SK-N-SH (cell line): ENCODE measurements around the gene MARCHF11. TPM values are rescaled to one million over a fixed set of nuclear protein-coding genes. Genes with fewer than 3 reads are reported as not detected.
A peak's percentile ranks its signal among the peaks of the same experiment; 100 is the strongest.

ENCODE experiments used
- CTCF ChIA-PET: fragments of 300-600, 350-600 bp; formaldehyde crosslinking; extraction: SDS; loops from one replicate; lab custom pipeline; 2021; lab: Yijun Ruan, JAX
- POLR2A ChIA-PET: fragments of 350-600 bp; sonication (Branson Sonifier 250); formaldehyde crosslinking; extraction: SDS; loops from one replicate; lab custom pipeline; 2020; ENCODE audit warnings: antibody characterized with exemption, inconsistent platforms; lab: Yijun Ruan, JAX
- DNase-seq: peaks from one replicate; pipeline ENCODE4 v3.0.0; 2012
- H2AFZ ChIP-seq: fragments of 200-600 bp; sonication (generic); 2 replicates; pipeline ENCODE4 v1.8.1; 2016; ENCODE audit warnings: antibody characterized with exemption, mild to moderate bottlenecking, low read depth
- H3F3A ChIP-seq: fragments of 200-600 bp; sonication (generic); replicated peaks from 2 replicates; pipeline ENCODE3; 2016; ENCODE audit warnings: antibody characterized with exemption, mild to moderate bottlenecking; ENCODE audit not compliant: insufficient read depth
- H3K27ac ChIP-seq, 2 experiments: fragments of 200-500 bp in 1 of 2; fragments of 200-600 bp in 1 of 2; sonication (Bioruptor generic) in 1 of 2; sonication (generic), shearing (Covaris generic) in 1 of 2; 2 replicates each; pipeline versions ENCODE4 v1.5.1 to v1.6.1; 2014 to 2016; ENCODE audit warnings: low read depth in 2 of 2, inconsistent platforms in 1 of 2, low read length in 1 of 2, mild to moderate bottlenecking in 1 of 2, mixed read lengths in 1 of 2
- H3K27me3 ChIP-seq: fragments of 200-600 bp; sonication (generic), shearing (Covaris generic); 2 replicates; pipeline ENCODE4 v1.6.1; 2016; ENCODE audit warnings: mixed run types; ENCODE audit not compliant: insufficient read depth
- H3K36me3 ChIP-seq, 2 experiments: fragments of 200-500 bp in 1 of 2; fragments of 200-600 bp in 1 of 2; sonication (Bioruptor generic) in 1 of 2; sonication (generic) in 1 of 2; replicated peaks in 1 of 2; 2 replicates each; pipeline versions ENCODE3 to v1.5.1; 2014 to 2016; ENCODE audit warnings: low read length in 1 of 2, mild to moderate bottlenecking in 1 of 2; ENCODE audit not compliant: insufficient read depth in 2 of 2, control insufficient read depth in 1 of 2
- H3K4me1 ChIP-seq, 2 experiments: fragments of 200-500 bp in 1 of 2; fragments of 200-600 bp in 1 of 2; sonication (Bioruptor generic) in 1 of 2; sonication (generic), shearing (Covaris generic) in 1 of 2; 2 replicates each; pipeline versions ENCODE4 v1.5.1 to v1.6.1; 2014 to 2016; ENCODE audit warnings: low read depth in 1 of 2, low read length in 1 of 2, mixed run types in 1 of 2; ENCODE audit not compliant: insufficient read depth in 2 of 2, control insufficient read depth in 1 of 2
- H3K4me2 ChIP-seq: fragments of 200-600 bp; sonication (generic), shearing (Covaris generic); 2 replicates; pipeline ENCODE4 v1.6.1; 2017; ENCODE audit warnings: mixed run types
- H3K4me3 ChIP-seq, 2 experiments: fragments of 200-500 bp in 1 of 2; fragments of 200-600 bp in 1 of 2; sonication (Bioruptor generic) in 1 of 2; sonication (generic), shearing (Covaris generic) in 1 of 2; 2 replicates each; pipeline versions ENCODE4 v1.5.1 to v1.8.1; 2014 to 2016; ENCODE audit warnings: low read depth in 2 of 2, inconsistent platforms in 1 of 2, low read length in 1 of 2, mild to moderate bottlenecking in 1 of 2, mixed read lengths in 1 of 2, moderate library complexity in 1 of 2
- H3K79me2 ChIP-seq: fragments of 200-600 bp; sonication (generic); 2 replicates; pipeline ENCODE4 v1.8.1; 2017; ENCODE audit warnings: mild to moderate bottlenecking; ENCODE audit not compliant: insufficient read depth
- H3K9ac ChIP-seq: fragments of 200-600 bp; sonication (generic); 2 replicates; pipeline ENCODE4 v1.6.1; 2017; ENCODE audit warnings: mixed run types
- H3K9me2 ChIP-seq: fragments of 200-600 bp; sonication (generic); 2 replicates; pipeline ENCODE4 v1.6.1; 2017; ENCODE audit warnings: mixed run types
- H3K9me3 ChIP-seq: fragments of 200-600 bp; sonication (generic); 2 replicates; pipeline ENCODE4 v1.6.1; 2017; ENCODE audit warnings: mixed run types, mild to moderate bottlenecking, moderate library complexity
- H4K20me1 ChIP-seq: fragments of 200-600 bp; sonication (generic); 2 replicates; pipeline ENCODE4 v1.6.1; 2017; ENCODE audit warnings: mild to moderate bottlenecking, mixed run types; ENCODE audit not compliant: insufficient read depth
- ELF1 ChIP-seq: IDR thresholded peaks from 2 replicates; pipeline ENCODE4 v1.4.0; 2012
- EP300 ChIP-seq, 2 experiments: IDR thresholded peaks; 2 replicates each; pipeline versions ENCODE4 v1.4.0 to v1.6.1; 2012; ENCODE audit warnings: borderline replicate concordance in 1 of 2, low read depth in 1 of 2, low read length in 1 of 2
- EZH2phosphoT487 ChIP-seq: fragments of 200-600 bp; sonication (generic); IDR thresholded peaks from 2 replicates; pipeline ENCODE4 v1.6.1; 2017; ENCODE audit warnings: low read depth, mixed run types, mild to moderate bottlenecking, antibody characterized with exemption, moderate library complexity, borderline replicate concordance
- GATA2 ChIP-seq: sonication (generic); formaldehyde crosslinking; IDR thresholded peaks from 2 replicates; pipeline ENCODE4 v1.5.0; 2020; ENCODE audit warnings: mild to moderate bottlenecking, missing genetic modification reagents
- MXI1 ChIP-seq: IDR thresholded peaks from 2 replicates; pipeline ENCODE4 v1.6.1; 2012; ENCODE audit warnings: mild to moderate bottlenecking, low read depth, low read length, improper control_type of control experiment
- NFIC ChIP-seq: IDR thresholded peaks from 2 replicates; pipeline ENCODE4 v1.4.0; 2012; ENCODE audit warnings: borderline replicate concordance
- POLR2AphosphoS5 ChIP-seq: IDR thresholded peaks from 2 replicates; pipeline ENCODE4 v1.6.1; 2012; ENCODE audit warnings: low read depth, low read length
- RAD21 ChIP-seq: IDR thresholded peaks from 2 replicates; pipeline ENCODE4 v1.6.1; 2012; ENCODE audit warnings: mild to moderate bottlenecking, low read length
- RCOR1 ChIP-seq: fragments of 150-350 bp; IDR thresholded peaks from 2 replicates; pipeline ENCODE4 v1.6.1; 2017; ENCODE audit warnings: antibody characterized with exemption, low read length
- RFX5 ChIP-seq: IDR thresholded peaks from 2 replicates; pipeline ENCODE4 v1.6.1; 2012; ENCODE audit warnings: mild to moderate bottlenecking, improper control_type of control experiment, low read length
- RXRA ChIP-seq: IDR thresholded peaks from 2 replicates; pipeline ENCODE4 v1.4.0; 2012; ENCODE audit warnings: low read depth, mild to moderate bottlenecking, borderline replicate concordance
- SMC3 ChIP-seq: IDR thresholded peaks from 2 replicates; pipeline ENCODE4 v1.6.1; 2012; ENCODE audit warnings: low read depth, low read length, improper control_type of control experiment
- TAF1 ChIP-seq: IDR thresholded peaks from 2 replicates; pipeline ENCODE4 v1.6.1; 2012; ENCODE audit warnings: low read depth, mild to moderate bottlenecking, low read length, moderate library complexity, borderline replicate concordance
- TEAD4 ChIP-seq: IDR thresholded peaks from 2 replicates; pipeline ENCODE4 v1.4.0; 2012; ENCODE audit warnings: mild to moderate bottlenecking, borderline replicate concordance; ENCODE audit not compliant: insufficient read depth
- USF1 ChIP-seq: IDR thresholded peaks from 2 replicates; pipeline ENCODE4 v1.4.0; 2012; ENCODE audit warnings: low read depth, borderline replicate concordance
- WGBS: methylation state at CpG from one replicate; pipeline ENCODE4 v1.1.6; 2017; ENCODE audit warnings: low lambda C conversion rate; 5-methylcytosine and 5-hydroxymethylcytosine counted together
- polyA plus RNA-seq, 3 experiments: library from polyadenylated mRNA; depleted of rRNA; stranded (reverse); fragments of >200 nt; gene quantifications; 2 replicates each; pipeline ENCODE4 v1.2.3, GENCODE V29; 2012
- TF ChIP-seq, protein P1 (sequence below): IDR thresholded peaks from 2 replicates; pipeline ENCODE4; 2012
- TF ChIP-seq, protein P2 (sequence below): fragments of 150-350 bp; IDR thresholded peaks from 2 replicates; pipeline ENCODE4 v1.6.1; 2017; ENCODE audit warnings: antibody characterized with exemption, low read length, low read depth, borderline replicate concordance
- TF ChIP-seq, protein P3 (sequence below): fragments of 200-600 bp; sonication (generic); IDR thresholded peaks from 2 replicates; pipeline ENCODE4 v1.6.1; 2017; ENCODE audit warnings: antibody characterized with exemption, mild to moderate bottlenecking, moderate library complexity

MARCHF11 gene
- polyA plus RNA-seq, 1 of the 3 experiments (the other 2 are of a cell fraction) = 1.7 TPM

DNA sequence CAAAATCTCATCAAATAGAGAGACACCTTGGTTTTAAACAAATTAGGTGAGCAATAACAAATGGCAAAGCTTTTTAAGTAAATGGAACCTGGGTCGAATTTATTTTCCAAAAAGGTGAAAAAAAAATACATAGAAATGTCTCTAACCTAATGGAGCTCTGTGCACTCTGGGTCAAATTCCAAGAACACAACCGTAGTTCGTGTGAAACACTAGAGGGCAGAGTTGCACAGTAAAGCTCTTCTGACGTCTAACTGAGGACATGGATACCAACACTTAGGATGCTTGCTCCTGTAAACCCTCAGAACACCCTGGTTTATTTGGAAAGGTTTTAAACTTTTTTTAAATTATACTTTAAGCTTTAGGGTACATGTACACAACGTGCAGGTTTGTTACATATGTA is 18.9 kb downstream of the MARCHF11 start:
- no peaks in the 10 kb centered on the region for H3K79me2 ChIP-seq
- TF ChIP-seq RXRA (no peak), EP300 (IDR thresholded peaks at IDR 0.05; ENCODE audit: borderline replicate concordance in 1 of 2, low read depth in 1 of 2, low read length in 1 of 2) (no peak), TAF1 (no peak), RAD21 (peak; percentile 91), MXI1 (no peak), RFX5 (no peak), SMC3 (peak; percentile 79), TEAD4 (no peak), GATA2 (no peak), NFIC (no peak), POLR2AphosphoS5 (no peak), RCOR1 (no peak), ELF1 (no peak), USF1 (no peak), EZH2phosphoT487 (no peak)
- TF ChIP-seq, protein P1, sequence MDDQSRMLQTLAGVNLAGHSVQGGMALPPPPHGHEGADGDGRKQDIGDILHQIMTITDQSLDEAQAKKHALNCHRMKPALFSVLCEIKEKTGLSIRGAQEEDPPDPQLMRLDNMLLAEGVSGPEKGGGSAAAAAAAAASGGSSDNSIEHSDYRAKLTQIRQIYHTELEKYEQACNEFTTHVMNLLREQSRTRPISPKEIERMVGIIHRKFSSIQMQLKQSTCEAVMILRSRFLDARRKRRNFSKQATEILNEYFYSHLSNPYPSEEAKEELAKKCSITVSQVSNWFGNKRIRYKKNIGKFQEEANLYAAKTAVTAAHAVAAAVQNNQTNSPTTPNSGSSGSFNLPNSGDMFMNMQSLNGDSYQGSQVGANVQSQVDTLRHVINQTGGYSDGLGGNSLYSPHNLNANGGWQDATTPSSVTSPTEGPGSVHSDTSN = no peak
- TF ChIP-seq, protein P2, sequence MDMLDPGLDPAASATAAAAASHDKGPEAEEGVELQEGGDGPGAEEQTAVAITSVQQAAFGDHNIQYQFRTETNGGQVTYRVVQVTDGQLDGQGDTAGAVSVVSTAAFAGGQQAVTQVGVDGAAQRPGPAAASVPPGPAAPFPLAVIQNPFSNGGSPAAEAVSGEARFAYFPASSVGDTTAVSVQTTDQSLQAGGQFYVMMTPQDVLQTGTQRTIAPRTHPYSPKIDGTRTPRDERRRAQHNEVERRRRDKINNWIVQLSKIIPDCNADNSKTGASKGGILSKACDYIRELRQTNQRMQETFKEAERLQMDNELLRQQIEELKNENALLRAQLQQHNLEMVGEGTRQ = no peak
- TF ChIP-seq, protein P3, sequence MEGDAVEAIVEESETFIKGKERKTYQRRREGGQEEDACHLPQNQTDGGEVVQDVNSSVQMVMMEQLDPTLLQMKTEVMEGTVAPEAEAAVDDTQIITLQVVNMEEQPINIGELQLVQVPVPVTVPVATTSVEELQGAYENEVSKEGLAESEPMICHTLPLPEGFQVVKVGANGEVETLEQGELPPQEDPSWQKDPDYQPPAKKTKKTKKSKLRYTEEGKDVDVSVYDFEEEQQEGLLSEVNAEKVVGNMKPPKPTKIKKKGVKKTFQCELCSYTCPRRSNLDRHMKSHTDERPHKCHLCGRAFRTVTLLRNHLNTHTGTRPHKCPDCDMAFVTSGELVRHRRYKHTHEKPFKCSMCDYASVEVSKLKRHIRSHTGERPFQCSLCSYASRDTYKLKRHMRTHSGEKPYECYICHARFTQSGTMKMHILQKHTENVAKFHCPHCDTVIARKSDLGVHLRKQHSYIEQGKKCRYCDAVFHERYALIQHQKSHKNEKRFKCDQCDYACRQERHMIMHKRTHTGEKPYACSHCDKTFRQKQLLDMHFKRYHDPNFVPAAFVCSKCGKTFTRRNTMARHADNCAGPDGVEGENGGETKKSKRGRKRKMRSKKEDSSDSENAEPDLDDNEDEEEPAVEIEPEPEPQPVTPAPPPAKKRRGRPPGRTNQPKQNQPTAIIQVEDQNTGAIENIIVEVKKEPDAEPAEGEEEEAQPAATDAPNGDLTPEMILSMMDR = peak; percentile 78
- TF ChIP-seq, all 33 proteins: peak for 3
- WGBS = 2% methylated on average over 5 of the region's 5 CpGs
- no peaks in the 10 kb centered on the region for H3F3A ChIP-seq
- no peaks in the 10 kb centered on the region for H4K20me1 ChIP-seq
- no peaks in the 10 kb centered on the region for H3K9me2 ChIP-seq
- CTCF ChIA-PET = interaction anchor here (0.6 to 6.0 kb wide), 49 partner anchors 10 to 695 kb away, joined by 3 to 99 read pairs (median 3); partner anchors contain the start of gene MARCHF11
- H3K9me3 ChIP-seq = no peaks in the 10 kb centered on the region
- H3K9ac ChIP-seq = no peak overlapping the region
- H3K27me3 ChIP-seq = no peaks in the 10 kb centered on the region
- H3K4me3 ChIP-seq = no peak overlapping the region; a peak in 1 of 4 replicates
- H2AFZ ChIP-seq = no peak overlapping the region
- DNase-seq = no peak
- no peak overlapping the region for H3K4me2 ChIP-seq
- peak overlapping the region in 1 of 2 experiments; percentile 82; a peak in 1 of 4 replicates for H3K27ac ChIP-seq
- H3K36me3 ChIP-seq = peaks cover 0 to 3% of the 10 kb centered on the region in 2 experiments
- POLR2A ChIA-PET = interaction anchor here (1.2 kb wide), 1 partner anchor 10 kb away, joined by 3 read pairs; no protein-coding TSS in a partner anchor
- H3K4me1 ChIP-seq = peaks cover 0 to 6% of the 10 kb centered on the region in 2 experiments; a peak in 2 of 4 replicates
